BLaER1 treated with 17β-estradiol and CSF1 and Interleukin-3, amounts not matched to agents 10 nM and 100 nM (cell line): Measurements from ENCODE around the gene GNB4.

ENCODE experiments used
- H3K27ac ChIP-seq, 11 experiments: shearing (Covaris generic); formaldehyde crosslinking; 2 replicates each; pipeline ENCODE4 v1.8.1; 2022
- H3K27me3 ChIP-seq, 11 experiments: shearing (Covaris generic); formaldehyde crosslinking; 2 replicates each; pipeline ENCODE4 v1.8.1; 2022
- H3K36me3 ChIP-seq, 11 experiments: shearing (Covaris generic); formaldehyde crosslinking; 2 replicates each; pipeline ENCODE4 v1.8.1; 2022
- H3K4me1 ChIP-seq, 10 experiments: shearing (Covaris generic); formaldehyde crosslinking; 2 replicates each; pipeline ENCODE4 v1.8.1; 2022
- H3K4me2 ChIP-seq, 11 experiments: shearing (Covaris generic); formaldehyde crosslinking; 2 replicates each; pipeline ENCODE4 v1.8.1; 2022
- H3K4me3 ChIP-seq, 10 experiments: shearing (Covaris generic); formaldehyde crosslinking; 2 replicates each; pipeline ENCODE4 v1.8.1; 2022
- H3K9ac ChIP-seq, 11 experiments: shearing (Covaris generic); formaldehyde crosslinking; 2 replicates each; pipeline ENCODE4 v1.8.1; 2022
- H3K9me3 ChIP-seq, 11 experiments: shearing (Covaris generic); formaldehyde crosslinking; replicated peaks in 1 of 11; 2 replicates each; pipeline ENCODE4 v1.8.1; 2022
- H4K20me1 ChIP-seq, 11 experiments: shearing (Covaris generic); formaldehyde crosslinking; 2 replicates each; pipeline ENCODE4 v1.8.1; 2022
- Cebpa-rat ChIP-seq, 11 experiments: shearing (Covaris generic); IDR thresholded peaks; 2 replicates each; pipeline ENCODE4 v1.8.1; 2022

Gene GNB4

GRCh38 chr3:179464323-179465092, 13.2 kb upstream of the GNB4 start:
- Histone ChIP-seq H3K4me1 (peaks cover 0 to 21% (median 7%) of the 10 kb centered on the region in 10 experiments; a peak in 11 of 20 replicates), H4K20me1 (no peaks in the 10 kb centered on the region), H3K9me3 (no peaks in the 10 kb centered on the region), H3K9ac (no peak overlapping the region), H3K4me2 (peak overlapping the region in 9 of 11 experiments; percentile 2 to 52 (median 35); a peak in 13 of 22 replicates), H3K27ac (no peak overlapping the region), H3K4me3 (no peak overlapping the region), H3K27me3 (no peaks in the 10 kb centered on the region), H3K36me3 (no peaks in the 10 kb centered on the region)
- TF ChIP-seq Cebpa-rat (IDR thresholded peaks at IDR 0.05) = no peak

- Histone ChIP-seq H3K9me3 (no peaks in the 10 kb centered on the region), H3K4me3 (no peak overlapping the region), H3K9ac (no peak overlapping the region), H3K36me3 (no peaks in the 10 kb centered on the region), H3K27ac (no peak overlapping the region), H3K4me2 (no peak overlapping the region), H3K4me1 (peaks cover 0 to 24% (median 7%) of the 10 kb centered on the region in 10 experiments; a peak in 11 of 20 replicates), H4K20me1 (no peaks in the 10 kb centered on the region), H3K27me3 (no peaks in the 10 kb centered on the region)
- no peak for TF ChIP-seq Cebpa-rat (IDR thresholded peaks at IDR 0.05)
Observed at GRCh38 chr3:179463319-179463718, 12.0 kb upstream of the GNB4 start.

- TF ChIP-seq Cebpa-rat (IDR thresholded peaks at IDR 0.05) = no peak
- Histone ChIP-seq H3K4me3 (no peak overlapping the region), H3K4me1 (peaks cover 0 to 24% (median 7%) of the 10 kb centered on the region in 10 experiments; a peak in 11 of 20 replicates), H3K9me3 (no peaks in the 10 kb centered on the region), H3K9ac (no peak overlapping the region), H3K27ac (no peak overlapping the region), H3K27me3 (no peaks in the 10 kb centered on the region), H3K36me3 (no peaks in the 10 kb centered on the region), H3K4me2 (peak overlapping the region in 3 of 11 experiments; percentile 10 to 30 (median 25); a peak in 3 of 22 replicates), H4K20me1 (no peaks in the 10 kb centered on the region)
Observed at GRCh38 chr3:179460260-179460659, 9.0 kb upstream of the GNB4 start.

- no peak overlapping the region for H3K9ac ChIP-seq
- H3K4me3 ChIP-seq = no peak overlapping the region
- peaks cover 7 to 31% (median 10%) of the 10 kb centered on the region in 10 experiments for H3K4me1 ChIP-seq
- no peak overlapping the region for H3K27ac ChIP-seq
- no peaks in the 10 kb centered on the region for H4K20me1 ChIP-seq
- no peaks in the 10 kb centered on the region for H3K27me3 ChIP-seq
- TF ChIP-seq Cebpa-rat (IDR thresholded peaks at IDR 0.05) = no peak
- no peaks in the 10 kb centered on the region for H3K9me3 ChIP-seq
- H3K36me3 ChIP-seq = no peaks in the 10 kb centered on the region
- no peak overlapping the region for H3K4me2 ChIP-seq
Observed at GRCh38 chr3:179455954-179456353, 4.7 kb upstream of the GNB4 start.

- TF ChIP-seq Cebpa-rat (IDR thresholded peaks at IDR 0.05) = no peak
Observed at GRCh38 chr3:179454887-179455286, 3.6 kb upstream of the GNB4 start.

GRCh38 chr3:179453967-179454366, 2.7 kb upstream of the GNB4 start:
- TF ChIP-seq Cebpa-rat (IDR thresholded peaks at IDR 0.05) = no peak
- no peaks in the 10 kb centered on the region for H3K9me3 ChIP-seq
- H3K27ac ChIP-seq = no peak overlapping the region

More at GRCh38 chr3:179454887-179455286, 3.6 kb upstream of the GNB4 start:
- Histone ChIP-seq H3K27ac (no peak overlapping the region), H3K4me2 (no peak overlapping the region), H3K4me1 (peaks cover 8 to 22% (median 11%) of the 10 kb centered on the region in 10 experiments), H3K9me3 (no peaks in the 10 kb centered on the region), H3K9ac (no peak overlapping the region), H3K4me3 (no peak overlapping the region), H3K36me3 (no peaks in the 10 kb centered on the region), H3K27me3 (no peaks in the 10 kb centered on the region), H4K20me1 (peaks cover 0 to 2% (median 0%) of the 10 kb centered on the region in 11 experiments; a peak in 3 of 22 replicates)

GRCh38 chr3:179452872-179453271, 1.6 kb upstream of the GNB4 start:
- Histone ChIP-seq H3K9me3 (no peaks in the 10 kb centered on the region), H3K4me3 (no peak overlapping the region), H3K27ac (peak overlapping the region in 2 of 11 experiments; percentile 90 to 92; a peak in 3 of 22 replicates), H3K36me3 (peaks cover 0 to 3% (median under 1%) of the 10 kb centered on the region in 11 experiments; a peak in 8 of 22 replicates), H4K20me1 (peaks cover 4 to 21% (median 16%) of the 10 kb centered on the region in 11 experiments; a peak in 15 of 22 replicates), H3K4me2 (peak overlapping the region in 3 of 11 experiments; percentile 73 to 88 (median 82); a peak in 2 of 22 replicates), H3K9ac (no peak overlapping the region), H3K27me3 (no peaks in the 10 kb centered on the region), H3K4me1 (peaks cover 25 to 35% (median 30%) of the 10 kb centered on the region in 10 experiments)
- TF ChIP-seq Cebpa-rat (IDR thresholded peaks at IDR 0.05) = no peak

More at GRCh38 chr3:179453967-179454366, 2.7 kb upstream of the GNB4 start:
- no peak overlapping the region for H3K4me3 ChIP-seq
- H3K9ac ChIP-seq = no peak overlapping the region
- H3K4me2 ChIP-seq = no peak overlapping the region
- H3K4me1 ChIP-seq = peaks cover 17 to 25% (median 20%) of the 10 kb centered on the region in 10 experiments
- peaks cover 0 to 10% (median 8%) of the 10 kb centered on the region in 11 experiments; a peak in 12 of 22 replicates for H4K20me1 ChIP-seq
- H3K36me3 ChIP-seq = no peaks in the 10 kb centered on the region
- no peaks in the 10 kb centered on the region for H3K27me3 ChIP-seq

GRCh38 chr3:179452176-179452564, 900 bp upstream of the GNB4 start:
- Histone ChIP-seq H3K27me3 (no peaks in the 10 kb centered on the region), H3K36me3 (peaks cover 0 to 10% (median 7%) of the 10 kb centered on the region in 11 experiments; a peak in 12 of 22 replicates), H4K20me1 (peaks cover 10 to 28% (median 23%) of the 10 kb centered on the region in 11 experiments; a peak in 16 of 22 replicates), H3K4me1 (peaks cover 25 to 43% (median 32%) of the 10 kb centered on the region in 10 experiments), H3K4me2 (peak overlapping the region; percentile 71 to 94 (median 87)), H3K27ac (peak overlapping the region; percentile 87 to 96 (median 91); a peak in 21 of 22 replicates), H3K9me3 (no peaks in the 10 kb centered on the region), H3K4me3 (peak overlapping the region in 8 of 10 experiments; percentile 78 to 91 (median 88); a peak in 15 of 20 replicates), H3K9ac (peak overlapping the region; percentile 85 to 95 (median 93); a peak in 18 of 22 replicates)
- no peak for TF ChIP-seq Cebpa-rat (IDR thresholded peaks at IDR 0.05)

- peak overlapping the region; percentile 85 to 95 (median 93) for H3K9ac ChIP-seq
- H3K4me2 ChIP-seq = peak overlapping the region; percentile 74 to 95 (median 87)
- peak overlapping the region; percentile 78 to 92 (median 88) for H3K4me3 ChIP-seq
- TF ChIP-seq Cebpa-rat (IDR thresholded peaks at IDR 0.05) = no peak
- H3K36me3 ChIP-seq = peaks cover 0 to 20% (median 12%) of the 10 kb centered on the region in 11 experiments; a peak in 16 of 22 replicates
- H3K9me3 ChIP-seq = no peaks in the 10 kb centered on the region
- H3K4me1 ChIP-seq = peaks cover 25 to 55% (median 33%) of the 10 kb centered on the region in 10 experiments
- peaks cover 14 to 40% (median 34%) of the 10 kb centered on the region in 11 experiments; a peak in 17 of 22 replicates for H4K20me1 ChIP-seq
- no peaks in the 10 kb centered on the region for H3K27me3 ChIP-seq
- H3K27ac ChIP-seq = peak overlapping the region; percentile 87 to 96 (median 91)
Observed at GRCh38 chr3:179450901-179451264, 387 bp downstream of the GNB4 start.
